Measurements from ENCODE around the gene POU6F2. TPM values are rescaled to one million over a fixed set of nuclear protein-coding genes. Genes with fewer than 3 reads are reported as not detected.
"Not testable (repeated sequence)": the region's sequence is repeated elsewhere in the genome, so short reads cannot be mapped to it uniquely, and the experiment has no call there.

The POU6F2 gene
- total RNA-seq, 1 donor from 2014 or later: 0.44 TPM

DNA sequence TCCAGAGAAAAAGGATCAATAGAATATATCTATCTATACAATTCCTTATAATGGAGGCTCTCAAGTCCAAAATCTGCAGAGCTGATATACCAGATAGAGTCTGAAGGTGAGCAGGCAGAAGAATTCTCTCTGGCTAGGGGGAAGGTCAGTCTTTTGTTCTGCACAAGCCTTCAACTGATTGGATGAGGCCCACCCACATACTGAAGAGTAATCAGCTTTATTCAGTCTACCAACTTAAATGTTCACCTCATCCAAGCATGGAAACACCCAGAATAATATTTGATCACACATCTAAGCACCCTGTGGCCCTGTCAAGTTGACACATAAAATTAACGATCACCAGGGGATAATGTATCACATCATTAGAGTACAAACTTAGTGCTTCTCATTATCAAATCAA is 394.7 kb downstream of the POU6F2 start:
- Histone ChIP-seq H3K9me3 (replicated peaks) (no peaks in the 10 kb centered on the region), H3K4me3 (no peak overlapping the region), H3K36me3 (no peaks in the 10 kb centered on the region), H3K27me3 (ENCODE audit: low read depth) (peaks cover 34% of the 10 kb centered on the region), H3K4me1 (no peaks in the 10 kb centered on the region), H3K27ac (replicated peaks) (no peak overlapping the region)
- TF ChIP-seq, protein P1, sequence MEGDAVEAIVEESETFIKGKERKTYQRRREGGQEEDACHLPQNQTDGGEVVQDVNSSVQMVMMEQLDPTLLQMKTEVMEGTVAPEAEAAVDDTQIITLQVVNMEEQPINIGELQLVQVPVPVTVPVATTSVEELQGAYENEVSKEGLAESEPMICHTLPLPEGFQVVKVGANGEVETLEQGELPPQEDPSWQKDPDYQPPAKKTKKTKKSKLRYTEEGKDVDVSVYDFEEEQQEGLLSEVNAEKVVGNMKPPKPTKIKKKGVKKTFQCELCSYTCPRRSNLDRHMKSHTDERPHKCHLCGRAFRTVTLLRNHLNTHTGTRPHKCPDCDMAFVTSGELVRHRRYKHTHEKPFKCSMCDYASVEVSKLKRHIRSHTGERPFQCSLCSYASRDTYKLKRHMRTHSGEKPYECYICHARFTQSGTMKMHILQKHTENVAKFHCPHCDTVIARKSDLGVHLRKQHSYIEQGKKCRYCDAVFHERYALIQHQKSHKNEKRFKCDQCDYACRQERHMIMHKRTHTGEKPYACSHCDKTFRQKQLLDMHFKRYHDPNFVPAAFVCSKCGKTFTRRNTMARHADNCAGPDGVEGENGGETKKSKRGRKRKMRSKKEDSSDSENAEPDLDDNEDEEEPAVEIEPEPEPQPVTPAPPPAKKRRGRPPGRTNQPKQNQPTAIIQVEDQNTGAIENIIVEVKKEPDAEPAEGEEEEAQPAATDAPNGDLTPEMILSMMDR (IDR thresholded peaks at IDR 0.05; ENCODE audit: borderline replicate concordance): no peak
- intact Hi-C loops (cut with micrococcal nuclease): no loop called here
- no peak for DNase-seq

DNA sequence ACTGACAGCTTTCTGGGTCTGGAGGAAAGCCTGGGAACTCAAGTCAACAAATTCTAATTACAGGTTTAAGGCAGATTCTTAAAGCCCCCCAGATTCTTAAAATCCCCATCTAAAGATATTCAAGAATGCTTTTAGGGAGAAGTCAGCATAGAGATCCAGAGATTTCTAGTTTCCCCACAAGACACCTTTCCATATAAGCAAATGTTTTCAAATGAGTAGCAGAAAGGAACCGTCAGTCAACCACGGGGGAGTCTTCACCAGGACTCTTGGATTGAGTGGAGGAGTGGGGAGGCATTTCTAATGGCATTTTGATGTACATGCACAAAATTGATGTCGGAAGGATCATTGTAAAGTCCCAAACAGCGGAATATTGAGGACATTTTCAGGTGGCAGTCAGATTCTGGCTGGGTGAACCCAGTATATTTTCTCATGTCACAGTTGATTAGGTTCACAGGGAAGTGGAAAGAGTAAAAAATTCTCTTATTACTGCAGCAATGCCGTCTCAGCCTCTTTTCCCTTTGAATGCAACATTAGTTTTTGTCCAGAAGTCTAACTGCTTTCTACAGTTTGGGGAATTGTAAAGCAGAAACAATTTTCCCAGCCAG is 396.8 kb downstream of the POU6F2 start:
- Histone ChIP-seq H3K9me3 (replicated peaks) (no peaks in the 10 kb centered on the region), H3K4me3 (no peak overlapping the region), H3K4me1 (no peaks in the 10 kb centered on the region), H3K27ac (replicated peaks) (no peak overlapping the region), H3K36me3 (no peaks in the 10 kb centered on the region), H3K27me3 (ENCODE audit: low read depth) (peaks cover 53% of the 10 kb centered on the region)
- TF ChIP-seq, protein P1 (IDR thresholded peaks at IDR 0.05; ENCODE audit: borderline replicate concordance): no peak
- no peak for DNase-seq
- intact Hi-C loops (cut with micrococcal nuclease): no loop called here

GRCh38 chr7:39375047-39375873 is 397.6 kb downstream of the POU6F2 start:
- TF ChIP-seq, protein P1 (IDR thresholded peaks at IDR 0.05; ENCODE audit: borderline replicate concordance): no peak
- no peak for DNase-seq
- Histone ChIP-seq H3K9me3 (replicated peaks) (no peaks in the 10 kb centered on the region), H3K4me3 (no peak overlapping the region), H3K27me3 (ENCODE audit: low read depth) (peaks cover 53% of the 10 kb centered on the region), H3K4me1 (no peaks in the 10 kb centered on the region), H3K36me3 (no peaks in the 10 kb centered on the region), H3K27ac (replicated peaks) (no peak overlapping the region)
- intact Hi-C loops (cut with micrococcal nuclease): no loop called here

GRCh38 chr7:39375874-39376190 is 398.1 kb downstream of the POU6F2 start:
- Histone ChIP-seq H3K9me3 (replicated peaks) (no peaks in the 10 kb centered on the region), H3K27ac (replicated peaks) (no peak overlapping the region), H3K36me3 (no peaks in the 10 kb centered on the region), H3K4me3 (no peak overlapping the region), H3K4me1 (no peaks in the 10 kb centered on the region), H3K27me3 (ENCODE audit: low read depth) (peaks cover 53% of the 10 kb centered on the region)
- TF ChIP-seq, protein P1 (IDR thresholded peaks at IDR 0.05; ENCODE audit: borderline replicate concordance): no peak
- DNase-seq: no peak
- intact Hi-C loops (cut with micrococcal nuclease): no loop called here

- H3K9me3 ChIP-seq (replicated peaks); H3K36me3 ChIP-seq; H3K4me1 ChIP-seq; DNase-seq; intact Hi-C loops (cut with micrococcal nuclease); H3K27ac ChIP-seq (replicated peaks); H3K4me3 ChIP-seq: not testable (repeated sequence)
- peaks cover 51% of the 10 kb centered on the region for H3K27me3 ChIP-seq (ENCODE audit: low read depth)
Measured at GRCh38 chr7:39376881-39377280, 399.2 kb downstream of the POU6F2 start.

DNA sequence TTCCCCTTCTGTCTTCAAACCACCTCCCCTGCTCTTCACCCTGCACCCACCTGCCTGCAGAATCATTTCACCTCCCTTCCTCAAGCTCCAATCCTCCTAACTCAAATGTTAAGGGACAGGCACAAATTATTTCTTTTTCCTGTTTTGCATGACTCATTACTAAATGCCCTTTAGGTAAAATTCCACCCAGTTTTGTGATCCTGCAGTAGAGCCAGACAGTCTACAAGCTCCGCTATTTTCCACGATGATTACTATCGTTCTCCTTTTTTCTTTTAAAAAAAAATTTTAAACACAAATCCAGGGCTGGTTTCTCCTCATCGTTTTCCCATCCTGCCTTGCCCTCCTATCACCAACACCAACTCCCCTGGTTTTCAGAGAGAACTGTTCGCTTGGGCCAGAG is 401.7 kb downstream of the POU6F2 start:
- Histone ChIP-seq H3K27me3 (ENCODE audit: low read depth) (peaks cover 57% of the 10 kb centered on the region), H3K27ac (replicated peaks) (no peak overlapping the region), H3K4me1 (no peaks in the 10 kb centered on the region), H3K36me3 (no peaks in the 10 kb centered on the region), H3K4me3 (no peak overlapping the region), H3K9me3 (replicated peaks) (no peaks in the 10 kb centered on the region)
- intact Hi-C loops (cut with micrococcal nuclease): no loop called here
- TF ChIP-seq, protein P1 (IDR thresholded peaks at IDR 0.05; ENCODE audit: borderline replicate concordance): no peak
- DNase-seq: no peak
